GM12878 (cell line): ENCODE results near the gene PIEZO2. TPM values are rescaled to one million over a fixed set of nuclear protein-coding genes. Genes with fewer than 3 reads are reported as not detected.

Experiments
- ATAC-seq: fragments of 200-7000 bp; cut with Tn5 transposase; 3 replicates; pipeline ENCODE4 v1.9.1; 2020; ENCODE audit warnings: mild to moderate bottlenecking, moderate library complexity
- BruUV-seq: library from RNA; stranded (reverse); fragments of 400-500 nt; replicated peaks from 2 replicates; lab custom pipeline; 2021; lab: Mats Ljungman, UMichigan
- CTCF ChIA-PET: fragments of 300-600 bp; sonication (Branson Sonifier 250); formaldehyde crosslinking; extraction: SDS; loops from one replicate; lab custom pipeline; 2021; ENCODE audit warnings: inconsistent platforms; lab: Yijun Ruan, JAX
- POLR2A ChIA-PET: fragments of 350-600 bp; formaldehyde crosslinking; extraction: SDS; loops from one replicate; lab custom pipeline; 2021; ENCODE audit warnings: inconsistent platforms; lab: Charles Lee
- RAD21 ChIA-PET: fragments of 300-600 bp; sonication (Branson Sonifier 250); formaldehyde crosslinking; loops from one replicate; lab custom pipeline; 2023; ENCODE audit warnings: antibody characterized with exemption; ENCODE audit not compliant: unreplicated experiment; lab: Charles Lee
- SMC1A ChIA-PET: fragments of 300-600 bp; sonication (Branson Sonifier 250); formaldehyde crosslinking; loops from one replicate; lab custom pipeline; 2023; ENCODE audit not compliant: unreplicated experiment, uncharacterized antibody; lab: Charles Lee
- DNase-seq: peaks from one replicate; pipeline ENCODE4 v3.0.0-alpha.2; 2011; ENCODE audit warnings: low read depth, low spot score
- FAIRE-seq: peaks from 3 replicates; lab custom pipeline; 2011; peaks lifted over from hg19 to GRCh38; lab: Jason Lieb, UNC
- H2AFZ ChIP-seq: 2 replicates; pipeline ENCODE4 v1.6.0; 2011; ENCODE audit warnings: low read depth, low read length, control low read depth; ENCODE audit not compliant: control insufficient read depth
- H3K27ac ChIP-seq: 2 replicates; pipeline ENCODE4 v1.5.1; 2011; ENCODE audit warnings: control low read depth; ENCODE audit not compliant: control insufficient read depth, insufficient read depth
- H3K27me3 ChIP-seq, 2 experiments: replicated peaks in 1 of 2; 2 replicates each; pipeline versions ENCODE4 v1.6.0 to v1.6.1; 2011; ENCODE audit warnings: low read length in 1 of 2; ENCODE audit not compliant: control insufficient read depth in 2 of 2, insufficient read depth in 2 of 2
- H3K36me3 ChIP-seq, 2 experiments: 2 replicates each; pipeline ENCODE4 v1.5.1; 2011; ENCODE audit warnings: low read length in 1 of 2; ENCODE audit not compliant: control insufficient read depth in 2 of 2, insufficient read depth in 2 of 2
- H3K4me1 ChIP-seq: 2 replicates; pipeline ENCODE4 v1.6.1; 2011; ENCODE audit warnings: mild to moderate bottlenecking, low read length, moderate library complexity, mixed read lengths; ENCODE audit not compliant: control insufficient read depth, insufficient read depth
- H3K4me2 ChIP-seq: 2 replicates; pipeline ENCODE4 v1.6.0; 2011; ENCODE audit warnings: control low read depth; ENCODE audit not compliant: control insufficient read depth, insufficient read depth
- H3K4me3 ChIP-seq: fragments of 200-600 bp; sonication (generic); 2 replicates; pipeline ENCODE4 v1.5.1; 2016
- H3K79me2 ChIP-seq: 2 replicates; pipeline ENCODE4 v1.6.0; 2011; ENCODE audit warnings: low read length; ENCODE audit not compliant: control insufficient read depth, insufficient read depth
- H3K9ac ChIP-seq: 2 replicates; pipeline ENCODE4 v1.8.0; 2011; ENCODE audit warnings: low read length, control low read depth, mixed read lengths; ENCODE audit not compliant: control insufficient read depth, insufficient read depth
- H3K9me3 ChIP-seq: replicated peaks from 3 replicates; pipeline ENCODE4 v1.5.1; 2011; ENCODE audit warnings: mild to moderate bottlenecking, low read length; ENCODE audit not compliant: control insufficient read depth, insufficient read depth
- H4K20me1 ChIP-seq: 2 replicates; pipeline ENCODE4 v1.6.0; 2011; ENCODE audit not compliant: control insufficient read depth, insufficient read depth
- BMI1 ChIP-seq: fragments of 450-650 bp; IDR thresholded peaks from 2 replicates; pipeline ENCODE4 v1.6.1; 2016; ENCODE audit warnings: mild to moderate bottlenecking, moderate library complexity, borderline replicate concordance
- CHD2 ChIP-seq: IDR thresholded peaks from 2 replicates; pipeline ENCODE4 v1.6.1; 2011; ENCODE audit warnings: low read depth, low read length, improper control_type of control experiment, borderline replicate concordance
- CHD4 ChIP-seq: fragments of 200-600 bp; sonication (generic); IDR thresholded peaks from 2 replicates; pipeline ENCODE4 v1.6.1; 2016; ENCODE audit warnings: mild to moderate bottlenecking
- ESRRA ChIP-seq: IDR thresholded peaks from 2 replicates; pipeline ENCODE4 v1.6.1; 2012; ENCODE audit warnings: mild to moderate bottlenecking, low read length, improper control_type of control experiment
- JUNB ChIP-seq: IDR thresholded peaks from 2 replicates; pipeline ENCODE4 v1.6.1; 2016; ENCODE audit warnings: antibody characterized with exemption, mild to moderate bottlenecking
- JUND ChIP-seq: IDR thresholded peaks from 2 replicates; pipeline ENCODE4 v1.6.1; 2012; ENCODE audit warnings: low read depth, mild to moderate bottlenecking, low read length, improper control_type of control experiment, moderate library complexity
- LARP7 ChIP-seq: fragments of 450-650 bp; IDR thresholded peaks from 2 replicates; pipeline ENCODE4 v1.6.1; 2017; ENCODE audit warnings: mild to moderate bottlenecking
- RB1 ChIP-seq: fragments of 450-650 bp; formaldehyde crosslinking; IDR thresholded peaks from 2 replicates; pipeline ENCODE4 v1.6.1; 2017; ENCODE audit warnings: mild to moderate bottlenecking, borderline replicate concordance
- SMAD1 ChIP-seq: fragments of 450-650 bp; IDR thresholded peaks from 2 replicates; pipeline ENCODE4 v1.6.1; 2018; ENCODE audit warnings: mild to moderate bottlenecking, low read depth; ENCODE audit not compliant: partially characterized antibody
- SPI1 ChIP-seq: IDR thresholded peaks from 2 replicates; pipeline ENCODE4 v1.6.1; 2011; ENCODE audit warnings: low read depth, mild to moderate bottlenecking, low read length, moderate library complexity, borderline replicate concordance; ENCODE audit not compliant: insufficient read depth
- STAT1 ChIP-seq: fragments of 450-650 bp; conservative IDR thresholded peaks from 2 replicates; pipeline ENCODE4 v1.6.1; 2014; ENCODE audit warnings: antibody characterized with exemption, mild to moderate bottlenecking
- ZNF207 ChIP-seq: fragments of 450-650 bp; IDR thresholded peaks from 2 replicates; pipeline ENCODE4 v1.6.1; 2014; ENCODE audit warnings: antibody characterized with exemption, mild to moderate bottlenecking, borderline replicate concordance
- in situ Hi-C: fragments of 300-500 bp; cut with MboI; formaldehyde crosslinking; loops from 9 replicates; pipeline ENCODE4 v1.14.3; 2018; ENCODE audit warnings: mixed read lengths
- intact Hi-C: fragments of 100-400 bp; cut with micrococcal nuclease; formaldehyde crosslinking; loops from one replicate; pipeline ENCODE4 v1.14.2; 2022; ENCODE audit not compliant: unreplicated experiment
- polyA plus RNA-seq, 11 experiments: library from polyadenylated mRNA; depleted of rRNA in 4 of 11; unstranded in 6 of 11; stranded (reverse) in 5 of 11; fragments of >200 nt; fragmentation: Nextera tagmentation in 4 of 11; fragmentation: Illumina TruSeq in 1 of 11; extraction: Ambion mirVana in 4 of 11; extraction: Trizol in 1 of 11; gene quantifications; 1 replicate in 1 of 11; 2 replicates in 10 of 11; pipeline versions ENCODE4 v1.2.1 to v1.2.3, GENCODE V29; 2011 to 2016; ENCODE audit warnings: inconsistent platforms in 2 of 11, missing spikeins in 2 of 11, low read depth in 1 of 11
- total RNA-seq, 4 experiments: library from RNA; depleted of rRNA in 3 of 4; stranded (reverse); fragments of >200 nt in 3 of 4; fragmentation: Illumina TruSeq in 1 of 4; extraction: Trizol in 1 of 4; gene quantifications; 2 replicates each; pipeline versions ENCODE4 v1.2.1 to v1.2.3, GENCODE V29; 2013 to 2021
- TF ChIP-seq, protein P1 (sequence below): fragments of 450-650 bp; IDR thresholded peaks from 2 replicates; pipeline ENCODE4 v1.6.1; 2016; ENCODE audit warnings: mild to moderate bottlenecking, moderate library complexity, borderline replicate concordance
- TF ChIP-seq, protein P2 (sequence below): fragments of 450-650 bp; IDR thresholded peaks from 2 replicates; pipeline ENCODE4 v1.6.1; 2014; ENCODE audit warnings: mild to moderate bottlenecking
- TF ChIP-seq, protein P3 (sequence below), 3 experiments: IDR thresholded peaks in 2 of 3; conservative IDR thresholded peaks in 1 of 3; 2 replicates each; pipeline ENCODE4 v1.5.1; 2011; ENCODE audit warnings: low read depth in 3 of 3, low read length in 3 of 3, mild to moderate bottlenecking in 3 of 3, control low read depth in 2 of 3, moderate library complexity in 2 of 3, inconsistent platforms in 1 of 3, mixed read lengths in 1 of 3; ENCODE audit not compliant: control insufficient read depth in 2 of 3, insufficient read depth in 1 of 3; ENCODE audit errors: extremely low read depth in 1 of 3

PIEZO2 gene
- total and polyA plus RNA-seq, 10 of the 15 experiments (the other 5 are each of a cell fraction or from before 2014, with no cell fraction given), result 6.7 to 42.3 (median 27.4) TPM

DNA sequence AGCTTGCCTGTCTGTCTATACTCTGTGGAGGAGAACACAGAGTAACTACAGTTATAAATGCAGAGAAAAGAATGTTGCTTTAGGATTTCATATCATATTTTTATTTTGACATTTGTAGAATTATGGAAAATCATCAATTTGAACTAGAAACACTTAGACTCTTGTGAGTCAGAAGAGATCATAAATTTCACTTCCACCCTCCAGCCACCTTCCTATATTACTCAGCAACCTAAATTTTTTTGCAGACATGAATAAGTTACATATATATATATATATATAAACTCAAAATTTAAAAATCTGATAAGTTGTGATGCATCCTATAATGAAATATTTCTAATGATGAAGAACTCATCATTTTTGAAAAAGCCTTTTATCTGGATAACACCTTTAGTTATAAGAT lies 172.3 kb downstream of the PIEZO2 start:
- Histone ChIP-seq H3K79me2 (peaks cover 9% of the 10 kb centered on the region), H3K27me3 (no peaks in the 10 kb centered on the region), H3K4me3 (no peak overlapping the region), H3K36me3 (peaks cover 0 to 12% of the 10 kb centered on the region in 2 experiments; a peak in 3 of 4 replicates), H3K9me3 (peaks cover 4% of the 10 kb centered on the region; the same call in 2 of the 3 replicates), H2AFZ (no peak overlapping the region), H3K27ac (peak overlapping the region; percentile 40; the same call in 1 of the 2 replicates), H3K4me2 (no peak overlapping the region), H3K9ac (no peak overlapping the region), H4K20me1 (no peaks in the 10 kb centered on the region), H3K4me1 (peaks cover 25% of the 10 kb centered on the region)
- TF ChIP-seq STAT1, result no peak
- TF ChIP-seq CHD2, result no peak
- no peak for TF ChIP-seq BMI1
- TF ChIP-seq ESRRA, result no peak
- TF ChIP-seq LARP7, result no peak
- TF ChIP-seq, protein P1, sequence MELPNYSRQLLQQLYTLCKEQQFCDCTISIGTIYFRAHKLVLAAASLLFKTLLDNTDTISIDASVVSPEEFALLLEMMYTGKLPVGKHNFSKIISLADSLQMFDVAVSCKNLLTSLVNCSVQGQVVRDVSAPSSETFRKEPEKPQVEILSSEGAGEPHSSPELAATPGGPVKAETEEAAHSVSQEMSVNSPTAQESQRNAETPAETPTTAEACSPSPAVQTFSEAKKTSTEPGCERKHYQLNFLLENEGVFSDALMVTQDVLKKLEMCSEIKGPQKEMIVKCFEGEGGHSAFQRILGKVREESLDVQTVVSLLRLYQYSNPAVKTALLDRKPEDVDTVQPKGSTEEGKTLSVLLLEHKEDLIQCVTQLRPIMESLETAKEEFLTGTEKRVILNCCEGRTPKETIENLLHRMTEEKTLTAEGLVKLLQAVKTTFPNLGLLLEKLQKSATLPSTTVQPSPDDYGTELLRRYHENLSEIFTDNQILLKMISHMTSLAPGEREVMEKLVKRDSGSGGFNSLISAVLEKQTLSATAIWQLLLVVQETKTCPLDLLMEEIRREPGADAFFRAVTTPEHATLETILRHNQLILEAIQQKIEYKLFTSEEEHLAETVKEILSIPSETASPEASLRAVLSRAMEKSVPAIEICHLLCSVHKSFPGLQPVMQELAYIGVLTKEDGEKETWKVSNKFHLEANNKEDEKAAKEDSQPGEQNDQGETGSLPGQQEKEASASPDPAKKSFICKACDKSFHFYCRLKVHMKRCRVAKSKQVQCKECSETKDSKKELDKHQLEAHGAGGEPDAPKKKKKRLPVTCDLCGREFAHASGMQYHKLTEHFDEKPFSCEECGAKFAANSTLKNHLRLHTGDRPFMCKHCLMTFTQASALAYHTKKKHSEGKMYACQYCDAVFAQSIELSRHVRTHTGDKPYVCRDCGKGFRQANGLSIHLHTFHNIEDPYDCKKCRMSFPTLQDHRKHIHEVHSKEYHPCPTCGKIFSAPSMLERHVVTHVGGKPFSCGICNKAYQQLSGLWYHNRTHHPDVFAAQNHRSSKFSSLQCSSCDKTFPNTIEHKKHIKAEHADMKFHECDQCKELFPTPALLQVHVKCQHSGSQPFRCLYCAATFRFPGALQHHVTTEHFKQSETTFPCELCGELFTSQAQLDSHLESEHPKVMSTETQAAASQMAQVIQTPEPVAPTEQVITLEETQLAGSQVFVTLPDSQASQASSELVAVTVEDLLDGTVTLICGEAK, result no peak
- peak; percentile 53 for TF ChIP-seq JUNB
- TF ChIP-seq, protein P2, sequence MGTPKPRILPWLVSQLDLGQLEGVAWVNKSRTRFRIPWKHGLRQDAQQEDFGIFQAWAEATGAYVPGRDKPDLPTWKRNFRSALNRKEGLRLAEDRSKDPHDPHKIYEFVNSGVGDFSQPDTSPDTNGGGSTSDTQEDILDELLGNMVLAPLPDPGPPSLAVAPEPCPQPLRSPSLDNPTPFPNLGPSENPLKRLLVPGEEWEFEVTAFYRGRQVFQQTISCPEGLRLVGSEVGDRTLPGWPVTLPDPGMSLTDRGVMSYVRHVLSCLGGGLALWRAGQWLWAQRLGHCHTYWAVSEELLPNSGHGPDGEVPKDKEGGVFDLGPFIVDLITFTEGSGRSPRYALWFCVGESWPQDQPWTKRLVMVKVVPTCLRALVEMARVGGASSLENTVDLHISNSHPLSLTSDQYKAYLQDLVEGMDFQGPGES, result no peak
- TF ChIP-seq CHD4, result no peak
- no peak for TF ChIP-seq JUND
- 0 out of 2 replicates have a peak, but pooled peaks have one; percentile 26 for TF ChIP-seq SPI1
- no peak for TF ChIP-seq RB1
- TF ChIP-seq, protein P3, sequence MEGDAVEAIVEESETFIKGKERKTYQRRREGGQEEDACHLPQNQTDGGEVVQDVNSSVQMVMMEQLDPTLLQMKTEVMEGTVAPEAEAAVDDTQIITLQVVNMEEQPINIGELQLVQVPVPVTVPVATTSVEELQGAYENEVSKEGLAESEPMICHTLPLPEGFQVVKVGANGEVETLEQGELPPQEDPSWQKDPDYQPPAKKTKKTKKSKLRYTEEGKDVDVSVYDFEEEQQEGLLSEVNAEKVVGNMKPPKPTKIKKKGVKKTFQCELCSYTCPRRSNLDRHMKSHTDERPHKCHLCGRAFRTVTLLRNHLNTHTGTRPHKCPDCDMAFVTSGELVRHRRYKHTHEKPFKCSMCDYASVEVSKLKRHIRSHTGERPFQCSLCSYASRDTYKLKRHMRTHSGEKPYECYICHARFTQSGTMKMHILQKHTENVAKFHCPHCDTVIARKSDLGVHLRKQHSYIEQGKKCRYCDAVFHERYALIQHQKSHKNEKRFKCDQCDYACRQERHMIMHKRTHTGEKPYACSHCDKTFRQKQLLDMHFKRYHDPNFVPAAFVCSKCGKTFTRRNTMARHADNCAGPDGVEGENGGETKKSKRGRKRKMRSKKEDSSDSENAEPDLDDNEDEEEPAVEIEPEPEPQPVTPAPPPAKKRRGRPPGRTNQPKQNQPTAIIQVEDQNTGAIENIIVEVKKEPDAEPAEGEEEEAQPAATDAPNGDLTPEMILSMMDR (IDR thresholded peaks at IDR 0.05 in 2 of 3, conservative IDR thresholded peaks at IDR 0.05 in 1 of 3; ENCODE audit: control insufficient read depth in 2 of 3, extremely low read depth in 1 of 3, insufficient read depth in 1 of 3, low read depth in 3 of 3, low read length in 3 of 3), result no peak
- no peak for TF ChIP-seq ZNF207
- TF ChIP-seq SMAD1, result no peak
- ATAC-seq, result peak; percentile 21; the same call in 1 of the 3 replicates
- SMC1A ChIA-PET, result interaction anchor here (0.8 to 1.2 kb wide), 3 partner anchors 25 to 126 kb away, joined by 3 to 4 read pairs (median 3); no protein-coding TSS in a partner anchor
- intact Hi-C loops (no loop called here), in situ Hi-C loops (no loop called here)
- no peak for DNase-seq
- no TSS peak for BruUV-seq
- no peak for FAIRE-seq
- POLR2A ChIA-PET, result interaction anchor here (0.7 kb wide), 1 partner anchor 50 kb away, joined by 3 read pairs; no protein-coding TSS in a partner anchor
- RAD21 ChIA-PET, result no interaction called here
- CTCF ChIA-PET, result no interaction called here
